Stimulated activated CD4-positive, alpha-beta T cell treated with anti-CD3 and anti-CD28 coated beads, Interleukin-1b, Interleukin-23, amount 100 ng/mL, for 48 hours (primary cell): ENCODE data around the gene TTK.
"Not testable (repeated sequence)": the region's sequence is repeated elsewhere in the genome, so short reads cannot be mapped to it uniquely, and the experiment has no call there.

Experiments used
- DNase-seq: peaks from one replicate; pipeline ENCODE4 v3.0.0-alpha.2; 2020

TTK gene

DNA sequence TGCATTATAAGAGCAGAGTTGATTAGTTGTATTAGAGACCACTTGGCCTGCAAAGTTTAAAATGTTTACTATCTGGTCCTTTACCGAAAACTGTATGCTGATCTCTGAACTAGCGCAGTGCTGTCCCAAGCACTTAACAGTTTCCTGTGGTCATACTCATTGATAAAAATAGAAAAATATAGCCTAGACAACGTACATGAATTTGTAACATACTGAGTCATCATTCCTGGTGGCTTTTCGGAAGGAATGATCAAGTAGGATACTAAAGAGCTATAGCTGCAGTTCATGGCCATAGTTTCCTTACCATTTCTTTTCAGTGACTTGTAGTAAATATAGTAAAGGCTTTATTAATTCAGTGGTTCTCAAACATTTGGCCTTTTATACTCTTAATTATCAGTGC, 18.4 kb downstream of the TTK start:
- no peak for DNase-seq

DNA sequence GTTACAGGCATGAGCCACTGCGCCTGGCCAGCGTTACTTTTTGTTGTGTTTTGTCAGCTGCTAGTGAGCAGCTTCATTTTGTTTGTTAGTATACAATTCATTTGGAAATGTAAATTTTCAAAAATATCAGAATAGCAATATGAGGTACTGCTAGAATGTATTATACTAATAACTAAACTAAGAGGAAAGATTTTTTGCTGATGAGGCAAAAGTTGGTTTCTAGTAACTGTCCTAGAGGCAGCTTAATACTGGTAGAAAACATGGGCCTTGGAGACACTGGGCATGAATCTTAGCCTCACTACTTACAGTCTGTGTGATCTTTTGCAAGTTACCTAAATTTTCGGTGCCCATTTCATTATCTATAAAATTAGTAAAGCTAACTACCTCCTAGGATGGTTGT, 24.1 kb downstream of the TTK start:
- no peak for DNase-seq

DNA sequence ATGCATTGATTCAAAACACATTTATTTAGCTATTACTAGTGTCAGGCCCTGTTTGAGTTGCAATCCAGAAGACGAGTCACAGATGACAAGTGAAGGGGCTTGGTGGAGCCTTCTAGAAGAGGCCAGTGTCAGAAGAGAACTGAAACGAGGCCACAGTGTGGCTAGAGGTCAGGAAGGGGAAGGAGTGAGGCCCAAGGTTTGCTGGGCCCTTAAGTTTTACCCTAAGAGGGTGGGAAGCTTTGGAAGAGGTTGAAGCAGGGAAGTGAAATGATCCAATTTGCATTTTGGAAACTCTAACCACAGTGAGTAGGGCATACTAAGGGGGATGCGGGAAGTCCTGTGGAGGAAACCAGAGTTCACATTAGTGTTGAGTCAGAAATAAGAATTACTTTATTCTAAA, 25.0 kb downstream of the TTK start:
- no peak for DNase-seq

DNA sequence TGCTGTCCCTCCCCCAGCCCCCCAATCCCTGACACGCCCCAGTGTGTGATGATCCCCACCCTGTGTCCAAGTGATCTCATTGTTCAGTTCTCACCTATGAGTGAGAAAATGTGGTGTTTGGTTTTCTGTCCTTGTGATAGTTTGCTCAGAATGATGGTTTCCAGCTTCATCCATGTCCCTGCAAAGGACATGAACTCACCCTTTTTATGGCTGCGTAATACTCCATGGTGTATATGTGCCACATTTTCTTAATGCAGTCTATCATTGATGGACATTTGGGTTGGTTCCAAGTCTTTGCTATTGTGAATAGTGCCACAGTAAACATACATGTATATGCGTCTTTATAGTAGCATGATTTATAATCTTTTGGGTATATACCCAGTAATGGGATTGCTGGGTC, 43.8 kb downstream of the TTK start:
- DNase-seq = not testable (repeated sequence)

DNA sequence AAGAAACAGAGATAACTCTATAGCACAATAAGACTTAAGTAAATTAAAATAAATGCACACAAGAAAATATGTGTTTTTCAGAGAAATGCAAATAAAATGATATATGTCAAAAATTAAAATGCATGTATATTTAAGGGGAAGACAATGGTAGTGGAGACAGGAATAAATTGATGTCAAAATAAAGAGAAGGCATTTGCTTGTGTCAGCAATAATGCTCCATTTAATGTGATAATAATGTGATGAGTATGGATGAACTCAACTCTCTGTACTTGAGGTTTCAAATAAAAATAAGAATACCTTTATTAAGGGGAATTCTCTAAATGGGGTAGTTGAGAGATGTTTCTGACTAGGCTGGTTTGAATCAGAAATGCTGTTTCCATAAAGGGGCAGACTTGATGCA, 56.3 kb downstream of the TTK start:
- no peak for DNase-seq

DNA sequence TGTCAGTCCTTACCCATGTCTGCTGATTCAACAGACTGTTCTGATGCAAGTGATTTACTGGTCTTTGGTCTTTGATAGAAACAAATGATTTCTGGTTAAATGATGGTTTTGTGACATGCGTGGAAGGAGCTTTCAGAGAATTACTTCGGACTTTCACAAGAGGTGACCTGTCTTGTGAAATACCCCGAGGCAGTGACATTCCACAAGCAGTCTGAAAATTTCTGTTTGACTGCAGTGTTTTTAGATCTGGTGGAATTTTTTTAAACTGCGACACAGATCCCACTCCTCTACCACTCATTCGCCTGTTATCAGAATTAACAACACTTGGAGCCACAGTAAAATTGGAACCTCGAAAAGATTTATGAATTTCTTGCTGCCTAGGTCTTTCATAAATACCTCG, 63.7 kb downstream of the TTK start:
- not testable (repeated sequence) for DNase-seq

DNA sequence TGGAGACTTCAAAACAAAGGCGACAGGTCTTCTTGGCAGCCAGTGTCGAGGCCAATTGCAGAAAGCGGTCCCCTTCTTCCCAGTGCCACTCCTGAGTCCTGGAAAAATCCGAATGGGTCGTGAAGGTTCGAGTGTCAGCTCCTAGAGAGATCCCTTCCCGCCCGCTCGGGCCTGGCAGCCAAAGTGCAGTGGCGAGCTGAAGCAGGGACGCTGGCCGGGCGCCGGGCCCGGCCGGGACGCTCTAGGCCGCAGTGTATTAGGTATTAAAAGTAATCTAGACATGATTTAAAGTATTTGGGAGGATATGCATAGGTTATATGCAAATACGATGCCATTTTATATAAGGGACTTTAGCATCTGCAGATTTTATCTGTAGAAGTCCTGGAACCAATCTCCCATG, 66.0 kb downstream of the TTK start:
- not testable (repeated sequence) for DNase-seq

DNA sequence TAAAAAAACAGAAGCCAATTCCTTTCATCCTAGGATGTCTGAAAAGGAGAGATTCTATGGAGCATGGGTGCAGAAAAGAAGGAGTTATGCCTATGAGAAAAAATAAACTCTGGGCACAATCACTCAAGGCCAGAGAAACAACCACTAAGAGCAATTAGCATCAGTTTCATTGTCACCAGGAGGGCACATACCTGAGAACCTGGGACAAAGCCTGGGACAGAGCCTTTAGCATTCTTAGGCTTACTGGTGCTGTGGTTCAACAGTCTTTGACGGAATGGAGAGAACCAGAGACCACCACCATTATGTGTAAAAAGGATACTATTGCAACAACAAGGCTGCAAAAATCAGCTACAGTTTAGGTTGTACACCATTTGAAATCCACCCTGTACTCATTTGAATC, 72.6 kb downstream of the TTK start:
- no peak for DNase-seq

DNA sequence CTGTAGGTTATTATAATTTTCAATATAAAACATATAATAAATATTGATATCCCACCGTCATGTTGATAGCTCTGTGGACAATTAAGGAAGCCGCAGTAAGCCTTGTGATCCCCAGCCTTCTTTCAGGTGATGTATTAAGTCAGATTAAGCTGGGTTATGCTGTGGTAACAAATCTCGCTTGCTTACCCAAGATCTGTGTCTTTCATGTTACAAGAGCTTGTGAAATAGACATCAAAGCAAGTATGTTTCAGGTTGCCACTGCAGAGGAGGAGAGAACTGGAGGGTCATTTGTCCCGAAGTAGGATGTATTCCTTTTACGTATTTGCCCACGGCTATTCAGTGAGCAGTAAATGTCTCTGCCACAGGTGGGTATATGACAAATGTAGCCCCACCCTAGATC, 84.2 kb downstream of the TTK start:
- DNase-seq = no peak

DNA sequence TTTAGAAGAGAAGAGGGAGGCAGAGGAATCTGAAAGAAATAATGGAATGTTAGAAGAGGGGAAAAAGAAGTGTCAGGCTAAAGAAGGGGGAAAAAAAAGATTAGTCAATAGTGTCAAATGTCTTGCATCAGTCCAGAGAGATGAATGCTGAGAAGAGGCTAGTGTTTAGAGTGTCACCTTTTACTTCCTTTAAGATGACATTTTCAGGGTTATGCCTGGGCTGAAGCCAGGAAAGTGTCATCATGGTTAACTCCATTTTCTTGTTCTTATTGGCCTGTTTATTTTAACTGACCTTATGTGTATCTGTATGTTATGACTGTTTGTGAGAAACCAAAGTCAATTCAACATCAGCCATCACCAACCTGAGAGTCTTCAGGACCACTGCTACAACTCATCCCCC, 87.1 kb downstream of the TTK start:
- DNase-seq = no peak
